ENCODE measurements around the gene MRAS.

- TF ChIP-seq ZNF224 (CRISPR knock-in tag; IDR thresholded peaks at IDR 0.05) (no peak), POLR2A (IDR thresholded peaks at IDR 0.05; ENCODE audit: insufficient read depth in 1 of 2, low read depth in 2 of 2, low read length in 2 of 2) (no peak), ZSCAN29 (CRISPR knock-in tag; conservative IDR thresholded peaks at IDR 0.05) (no peak), IRX3 (CRISPR knock-in tag; IDR thresholded peaks at IDR 0.05; ENCODE audit: borderline replicate concordance, low read depth) (no peak), THAP11 (CRISPR knock-in tag; IDR thresholded peaks at IDR 0.05) (no peak), USF2 (IDR thresholded peaks at IDR 0.05; ENCODE audit: low read depth, low read length) (no peak), USF2 (CRISPR knock-in tag; IDR thresholded peaks at IDR 0.05; ENCODE audit: borderline replicate concordance) (no peak), ZNF124 (CRISPR knock-in tag; IDR thresholded peaks at IDR 0.05) (no peak), YY1 (IDR thresholded peaks at IDR 0.05; ENCODE audit: insufficient read depth, insufficient replicate concordance, low read depth, low read length) (no peak), ZNF768 (CRISPR knock-in tag; IDR thresholded peaks at IDR 0.05) (no peak), ELF4 (CRISPR knock-in tag; IDR thresholded peaks at IDR 0.05; ENCODE audit: borderline replicate concordance) (no peak)
These were observed 97.3 kb downstream of the MRAS start for GRCh38 chr3:138445654-138446053.
